K562 (cell line): ENCODE measurements around the gene ZIC2. TPM values are rescaled to one million over a fixed set of nuclear protein-coding genes. Genes with fewer than 3 reads are reported as not detected.

Experiments used
- ATAC-seq: fragments of 200-7000 bp; cut with Tn5 transposase; 3 replicates; pipeline ENCODE4 v1.9.1; 2020; ENCODE audit warnings: moderate library complexity
- BruUV-seq: library from RNA; stranded (reverse); fragments of 400-500 nt; replicated peaks from 2 replicates; lab custom pipeline; 2021; lab: Mats Ljungman, UMichigan
- CTCF ChIA-PET: fragments of 300-600 bp; formaldehyde crosslinking; extraction: SDS; loops from one replicate; lab custom pipeline; 2021; ENCODE audit warnings: low intra/inter-chr PET ratio; lab: Yijun Ruan, JAX
- POLR2A ChIA-PET: fragments of 300-600, 350-650 bp; sonication (Branson Sonifier 250); formaldehyde crosslinking; extraction: SDS; loops from one replicate; lab custom pipeline; 2021; ENCODE audit warnings: antibody characterized with exemption, inconsistent platforms; lab: Yijun Ruan, JAX
- DNase-seq, 4 experiments: peaks; one replicate each; pipeline versions ENCODE4 v3.0.0 to v3.0.0-alpha.2; 2011 to 2018; ENCODE audit warnings: low spot score in 3 of 4, mixed read lengths in 3 of 4; ENCODE audit errors: extremely low read depth in 1 of 4
- FAIRE-seq: peaks from 2 replicates; lab custom pipeline; 2011; peaks lifted over from hg19 to GRCh38; lab: Jason Lieb, UNC
- H2AFZ ChIP-seq: 2 replicates; pipeline ENCODE4 v1.6.0; 2011; ENCODE audit warnings: low read depth, low read length, control low read depth, inconsistent platforms
- H3K27ac ChIP-seq: fragments of 200-600 bp; 3 replicates; pipeline ENCODE4 v1.8.0; 2011; ENCODE audit warnings: low read depth, mild to moderate bottlenecking, control low read depth, inconsistent platforms, low read length, moderate library complexity, mixed read lengths; ENCODE audit errors: extremely low read depth
- H3K27me3 ChIP-seq, 2 experiments: fragments of 300-600 bp in 1 of 2; 2 replicates in 1 of 2; 3 replicates in 1 of 2; pipeline versions ENCODE4 v1.6.0 to v1.8.0; 2011; ENCODE audit warnings: inconsistent platforms in 2 of 2, low read length in 2 of 2, mild to moderate bottlenecking in 1 of 2, mixed read lengths in 1 of 2, moderate library complexity in 1 of 2; ENCODE audit not compliant: control insufficient read depth in 2 of 2, insufficient read depth in 2 of 2
- H3K36me3 ChIP-seq: fragments of 300-600 bp; 3 replicates; pipeline ENCODE4 v1.8.0; 2011; ENCODE audit warnings: mild to moderate bottlenecking, low read length, inconsistent platforms; ENCODE audit not compliant: control insufficient read depth, insufficient read depth
- H3K4me1 ChIP-seq, 2 experiments: fragments of 200-600 bp in 1 of 2; replicated peaks in 1 of 2; 2 replicates in 1 of 2; 3 replicates in 1 of 2; pipeline versions ENCODE4 v1.5.1 to v1.8.0; 2011; ENCODE audit warnings: inconsistent platforms in 2 of 2, low read length in 2 of 2, mild to moderate bottlenecking in 1 of 2, mixed read lengths in 1 of 2, moderate library complexity in 1 of 2; ENCODE audit not compliant: control insufficient read depth in 2 of 2, insufficient read depth in 2 of 2
- H3K4me2 ChIP-seq: 2 replicates; pipeline ENCODE4 v1.6.1; 2011; ENCODE audit warnings: low read length, control low read depth, inconsistent platforms, mixed read lengths; ENCODE audit not compliant: insufficient read depth
- H3K4me3 ChIP-seq: fragments of 200-600 bp; sonication (generic), shearing (Covaris generic); 2 replicates; pipeline ENCODE4 v1.5.1; 2016; ENCODE audit warnings: control low read depth, inconsistent platforms
- H3K79me2 ChIP-seq: fragments of 200-600 bp; 3 replicates; pipeline ENCODE4 v1.8.0; 2011; ENCODE audit warnings: low read length, inconsistent platforms; ENCODE audit not compliant: control insufficient read depth, insufficient read depth
- H3K9ac ChIP-seq, 2 experiments: 2 replicates each; pipeline versions ENCODE4 v1.6.0 to v1.6.1; 2011; ENCODE audit warnings: low read depth in 2 of 2, low read length in 2 of 2, control low read depth in 1 of 2, inconsistent platforms in 1 of 2, mild to moderate bottlenecking in 1 of 2, mixed read lengths in 1 of 2; ENCODE audit not compliant: insufficient read depth in 1 of 2
- H3K9me1 ChIP-seq: one replicate; pipeline ENCODE4 v1.6.0; 2011; ENCODE audit warnings: inconsistent platforms, mild to moderate bottlenecking, low read length, moderate library complexity; ENCODE audit not compliant: control insufficient read depth, insufficient read depth
- H3K9me3 ChIP-seq: replicated peaks from 2 replicates; pipeline ENCODE4 v1.5.1; 2011; ENCODE audit warnings: low read depth, low read length, inconsistent platforms; ENCODE audit not compliant: control insufficient read depth, insufficient read depth
- H4K20me1 ChIP-seq: replicated peaks from 2 replicates; pipeline ENCODE4 v1.6.1; 2011; ENCODE audit warnings: low read length, inconsistent platforms, mixed read lengths; ENCODE audit not compliant: control insufficient read depth, insufficient read depth
- MCM7 ChIP-seq, 2 experiments: fragments of 450-650 bp; IDR thresholded peaks; 2 replicates each; pipeline ENCODE4 v1.6.1; 2016 to 2018
- RBFOX2 ChIP-seq: fragments of 200-400 bp; formaldehyde crosslinking; IDR thresholded peaks from 2 replicates; pipeline ENCODE4 v1.6.1; 2017; ENCODE audit warnings: low read depth, mild to moderate bottlenecking, low read length, moderate library complexity
- WGBS: fragments of 100-300 bp; shearing (Covaris generic); methylation state at CpG from one replicate; pipeline ENCODE4 v1.1.6; 2016; ENCODE audit warnings: low coverage, mixed read lengths; ENCODE audit not compliant: insufficient coverage; ENCODE audit errors: missing lambda C conversion rate; 5-methylcytosine and 5-hydroxymethylcytosine counted together
- in situ Hi-C: fragments of 300-500 bp; cut with MboI; formaldehyde crosslinking; loops from 4 replicates; pipeline ENCODE4 v1.15.0; 2018; ENCODE audit warnings: inconsistent platforms, mixed read lengths
- intact Hi-C: fragments of 100-400 bp; cut with micrococcal nuclease; formaldehyde crosslinking; loops from 2 replicates; pipeline ENCODE4 v1.14.2; 2022
- polyA plus RNA-seq, 8 experiments: library from polyadenylated mRNA; depleted of rRNA in 4 of 8; stranded (reverse) in 5 of 8; unstranded in 3 of 8; fragments of >200 nt; fragmentation: Nextera tagmentation in 2 of 8; fragmentation: Illumina TruSeq in 1 of 8; extraction: Ambion mirVana in 2 of 8; extraction: Trizol in 1 of 8; gene quantifications; 2 replicates each; pipeline versions ENCODE4 v1.2.1 to v1.2.3, GENCODE V29; 2011 to 2014; ENCODE audit warnings: inconsistent platforms in 1 of 8, missing spikeins in 1 of 8
- total RNA-seq, 7 experiments: library from RNA; depleted of rRNA in 6 of 7; stranded (reverse); fragments of >200 nt in 6 of 7; fragmentation: Illumina TruSeq in 2 of 7; extraction: Trizol in 2 of 7; gene quantifications; 2 replicates each; pipeline versions ENCODE4 v1.2.1 to v1.2.3, GENCODE V29; 2011 to 2021; ENCODE audit warnings: low replicate concordance in 1 of 7
- TF ChIP-seq, protein P1 (sequence below): sonication (generic); formaldehyde crosslinking; IDR thresholded peaks from 2 replicates; pipeline ENCODE4 v1.8.1; 2023; ENCODE audit warnings: mild to moderate bottlenecking, missing genetic modification reagents
- TF ChIP-seq, protein P2 (sequence below): fragments of 200-800 bp; sonication (Bioruptor generic); IDR thresholded peaks from 2 replicates; pipeline ENCODE4 v1.6.1; 2016; ENCODE audit warnings: missing genetic modification characterization, missing compliant biosample characterization

ZIC2 gene
- total and polyA plus RNA-seq, 9 of the 15 experiments (the other 6 are each of a cell fraction or from before 2014, with no cell fraction given), result 1.8 to 18.0 (median 4.5) TPM

DNA sequence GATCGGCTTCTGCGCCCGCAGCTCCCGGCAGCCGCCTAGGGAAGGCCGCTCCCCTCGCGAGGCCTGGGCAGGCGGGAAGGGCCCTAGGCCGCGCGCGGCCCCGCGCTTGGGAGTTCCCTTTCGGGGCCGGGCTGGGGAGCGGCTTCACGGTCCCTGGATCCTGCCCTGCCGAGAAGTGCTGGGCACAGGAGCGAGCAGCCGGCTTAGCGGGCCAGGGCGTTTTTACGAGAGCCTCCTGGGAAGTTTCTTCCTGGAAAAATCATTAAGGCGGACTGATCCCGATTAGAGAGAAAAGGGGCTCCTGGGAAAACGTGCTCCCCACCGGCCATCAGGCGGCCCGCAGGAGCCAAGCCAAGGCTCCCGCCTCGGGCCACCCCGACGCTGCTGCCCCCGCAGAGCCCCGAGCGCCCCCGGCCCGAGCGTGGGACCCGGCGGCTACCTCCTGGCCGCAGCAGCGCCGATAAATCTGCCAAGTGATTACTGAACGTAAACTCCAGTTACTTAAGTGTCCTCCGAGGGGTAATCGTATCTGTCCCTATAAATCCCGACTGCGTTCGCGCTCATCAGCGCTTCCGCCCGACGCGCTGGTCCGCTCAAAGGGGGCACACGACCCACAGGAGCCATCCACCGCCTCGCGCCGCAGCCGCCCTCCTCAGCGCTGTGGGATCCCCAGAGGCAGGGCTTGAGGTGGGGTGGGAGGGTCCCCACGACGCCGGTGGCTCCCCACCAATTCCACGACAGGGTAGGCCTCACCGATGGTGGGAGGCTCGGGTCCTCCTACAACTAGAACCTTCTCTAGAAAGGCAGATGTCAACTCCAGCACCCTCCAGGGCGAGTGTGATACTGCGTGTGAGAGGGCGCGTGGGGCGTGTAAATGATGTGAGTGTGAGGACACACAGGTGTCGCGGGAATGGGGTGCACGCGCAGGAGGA, 12.8 kb upstream of the ZIC2 start:
- intact Hi-C loops, result no loop called here
- TSS peak; percentile 32 for BruUV-seq
- ATAC-seq, result no peak
- Histone ChIP-seq H3K27me3 (no peaks in the 10 kb centered on the region), H2AFZ (no peak overlapping the region), H3K27ac (no peak overlapping the region), H3K36me3 (peaks cover 12% of the 10 kb centered on the region; the same call in 1 of the 3 replicates), H3K4me2 (peak overlapping the region; percentile 84), H3K9ac (peak overlapping the region; percentile 71 to 99; a peak in 3 of 4 replicates), H3K4me1 (peaks cover 0 to 40% of the 10 kb centered on the region in 2 experiments; a peak in 3 of 5 replicates), H3K79me2 (peaks cover 14% of the 10 kb centered on the region; the same call in 2 of the 3 replicates), H3K4me3 (peak overlapping the region; percentile 56; the same call in 1 of the 2 replicates), H3K9me3 (no peaks in the 10 kb centered on the region), H3K9me1 (no peaks in the 10 kb centered on the region), H4K20me1 (no peaks in the 10 kb centered on the region)
- FAIRE-seq, result no peak
- WGBS, result 94% methylated on average over 27 of the region's 81 CpGs
- POLR2A ChIA-PET, result no interaction called here
- CTCF ChIA-PET, result no interaction called here
- in situ Hi-C loops, result no loop called here
- peak in 1 of 4 experiments; percentile 10 for DNase-seq
- TF ChIP-seq RBFOX2, result peak; percentile 49
- TF ChIP-seq MCM7 (IDR thresholded peaks at IDR 0.05), result no peak
- TF ChIP-seq, protein P1, sequence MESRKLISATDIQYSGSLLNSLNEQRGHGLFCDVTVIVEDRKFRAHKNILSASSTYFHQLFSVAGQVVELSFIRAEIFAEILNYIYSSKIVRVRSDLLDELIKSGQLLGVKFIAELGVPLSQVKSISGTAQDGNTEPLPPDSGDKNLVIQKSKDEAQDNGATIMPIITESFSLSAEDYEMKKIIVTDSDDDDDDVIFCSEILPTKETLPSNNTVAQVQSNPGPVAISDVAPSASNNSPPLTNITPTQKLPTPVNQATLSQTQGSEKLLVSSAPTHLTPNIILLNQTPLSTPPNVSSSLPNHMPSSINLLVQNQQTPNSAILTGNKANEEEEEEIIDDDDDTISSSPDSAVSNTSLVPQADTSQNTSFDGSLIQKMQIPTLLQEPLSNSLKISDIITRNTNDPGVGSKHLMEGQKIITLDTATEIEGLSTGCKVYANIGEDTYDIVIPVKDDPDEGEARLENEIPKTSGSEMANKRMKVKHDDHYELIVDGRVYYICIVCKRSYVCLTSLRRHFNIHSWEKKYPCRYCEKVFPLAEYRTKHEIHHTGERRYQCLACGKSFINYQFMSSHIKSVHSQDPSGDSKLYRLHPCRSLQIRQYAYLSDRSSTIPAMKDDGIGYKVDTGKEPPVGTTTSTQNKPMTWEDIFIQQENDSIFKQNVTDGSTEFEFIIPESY (CRISPR knock-in tag), result peak; percentile 59
- TF ChIP-seq, protein P2, sequence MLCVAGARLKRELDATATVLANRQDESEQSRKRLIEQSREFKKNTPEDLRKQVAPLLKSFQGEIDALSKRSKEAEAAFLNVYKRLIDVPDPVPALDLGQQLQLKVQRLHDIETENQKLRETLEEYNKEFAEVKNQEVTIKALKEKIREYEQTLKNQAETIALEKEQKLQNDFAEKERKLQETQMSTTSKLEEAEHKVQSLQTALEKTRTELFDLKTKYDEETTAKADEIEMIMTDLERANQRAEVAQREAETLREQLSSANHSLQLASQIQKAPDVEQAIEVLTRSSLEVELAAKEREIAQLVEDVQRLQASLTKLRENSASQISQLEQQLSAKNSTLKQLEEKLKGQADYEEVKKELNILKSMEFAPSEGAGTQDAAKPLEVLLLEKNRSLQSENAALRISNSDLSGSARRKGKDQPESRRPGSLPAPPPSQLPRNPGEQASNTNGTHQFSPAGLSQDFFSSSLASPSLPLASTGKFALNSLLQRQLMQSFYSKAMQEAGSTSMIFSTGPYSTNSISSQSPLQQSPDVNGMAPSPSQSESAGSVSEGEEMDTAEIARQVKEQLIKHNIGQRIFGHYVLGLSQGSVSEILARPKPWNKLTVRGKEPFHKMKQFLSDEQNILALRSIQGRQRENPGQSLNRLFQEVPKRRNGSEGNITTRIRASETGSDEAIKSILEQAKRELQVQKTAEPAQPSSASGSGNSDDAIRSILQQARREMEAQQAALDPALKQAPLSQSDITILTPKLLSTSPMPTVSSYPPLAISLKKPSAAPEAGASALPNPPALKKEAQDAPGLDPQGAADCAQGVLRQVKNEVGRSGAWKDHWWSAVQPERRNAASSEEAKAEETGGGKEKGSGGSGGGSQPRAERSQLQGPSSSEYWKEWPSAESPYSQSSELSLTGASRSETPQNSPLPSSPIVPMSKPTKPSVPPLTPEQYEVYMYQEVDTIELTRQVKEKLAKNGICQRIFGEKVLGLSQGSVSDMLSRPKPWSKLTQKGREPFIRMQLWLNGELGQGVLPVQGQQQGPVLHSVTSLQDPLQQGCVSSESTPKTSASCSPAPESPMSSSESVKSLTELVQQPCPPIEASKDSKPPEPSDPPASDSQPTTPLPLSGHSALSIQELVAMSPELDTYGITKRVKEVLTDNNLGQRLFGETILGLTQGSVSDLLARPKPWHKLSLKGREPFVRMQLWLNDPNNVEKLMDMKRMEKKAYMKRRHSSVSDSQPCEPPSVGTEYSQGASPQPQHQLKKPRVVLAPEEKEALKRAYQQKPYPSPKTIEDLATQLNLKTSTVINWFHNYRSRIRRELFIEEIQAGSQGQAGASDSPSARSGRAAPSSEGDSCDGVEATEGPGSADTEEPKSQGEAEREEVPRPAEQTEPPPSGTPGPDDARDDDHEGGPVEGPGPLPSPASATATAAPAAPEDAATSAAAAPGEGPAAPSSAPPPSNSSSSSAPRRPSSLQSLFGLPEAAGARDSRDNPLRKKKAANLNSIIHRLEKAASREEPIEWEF, result no peak
